ENCODE results near the gene KISS1R.
A peak's percentile ranks its signal among the peaks of the same experiment; 100 is the strongest.

KISS1R gene

GRCh38 chr19:920051-920864 lies 3.1 kb downstream of the KISS1R start:
- no peak overlapping the region for H3K9ac ChIP-seq (ENCODE audit: low read length)
- H3K23ac ChIP-seq (ENCODE audit: low read length) = no peak overlapping the region
- no peak overlapping the region for H3K4ac ChIP-seq (ENCODE audit: low read depth, low read length)
- no peak overlapping the region for H2AK5ac ChIP-seq (ENCODE audit: low read length)
- no peaks in the 10 kb centered on the region for H3K79me2 ChIP-seq (ENCODE audit: control insufficient read depth, insufficient read depth, low read length)
- H2BK15ac ChIP-seq (replicated peaks; ENCODE audit: low read depth) = no peak overlapping the region
- no peak overlapping the region for H4K5ac ChIP-seq (ENCODE audit: low read length)
- H3K79me1 ChIP-seq (ENCODE audit: low read length) = no peaks in the 10 kb centered on the region
- H3K27me3 ChIP-seq (ENCODE audit: insufficient read depth, low read length, poor library complexity) = peaks cover 25% of the 10 kb centered on the region
- no peak overlapping the region for H2BK120ac ChIP-seq (ENCODE audit: low read depth, low read length)
- no peak overlapping the region for H3K4me3 ChIP-seq (ENCODE audit: low read length)
- H3K56ac ChIP-seq (ENCODE audit: low read length) = peak overlapping the region; percentile 64
- no peak overlapping the region for H3K27ac ChIP-seq (ENCODE audit: low read depth, low read length)
- no peak overlapping the region for H3K18ac ChIP-seq (ENCODE audit: low read length)
- no peak overlapping the region for H3K4me2 ChIP-seq (ENCODE audit: low read length)
- no peak for DNase-seq
- H3K36me3 ChIP-seq (ENCODE audit: control insufficient read depth, insufficient read depth, low read length) = no peaks in the 10 kb centered on the region
- H2BK5ac ChIP-seq (ENCODE audit: low read length) = no peak overlapping the region
- no CpG with 5 or more reads among the region's 84 CpGs for WGBS (ENCODE audit: extremely low coverage, insufficient coverage, low lambda C conversion rate)
- no peaks in the 10 kb centered on the region for H3K4me1 ChIP-seq (ENCODE audit: control insufficient read depth, low read depth, low read length)
- H4K8ac ChIP-seq (ENCODE audit: low read depth, low read length) = no peak overlapping the region

- peak; percentile 85 for DNase-seq
- no peaks in the 10 kb centered on the region for H3K4me1 ChIP-seq (ENCODE audit: control insufficient read depth, low read depth, low read length)
- peak overlapping the region; percentile 52 for H3K9ac ChIP-seq (ENCODE audit: low read length)
- H2AK5ac ChIP-seq (ENCODE audit: low read length) = no peak overlapping the region
- peak overlapping the region; percentile 33 for H3K4me2 ChIP-seq (ENCODE audit: low read length)
- WGBS (ENCODE audit: extremely low coverage, insufficient coverage, low lambda C conversion rate) = no CpG with 5 or more reads among the region's 31 CpGs
- no peak overlapping the region for H2BK120ac ChIP-seq (ENCODE audit: low read depth, low read length)
- peaks cover 23% of the 10 kb centered on the region for H3K79me2 ChIP-seq (ENCODE audit: control insufficient read depth, insufficient read depth, low read length)
- no peak overlapping the region for H3K18ac ChIP-seq (ENCODE audit: low read length)
- no peak overlapping the region for H4K8ac ChIP-seq (ENCODE audit: low read depth, low read length)
- H4K5ac ChIP-seq (ENCODE audit: low read length) = no peak overlapping the region
- H3K4ac ChIP-seq (ENCODE audit: low read depth, low read length) = peak overlapping the region; percentile 1
- H3K27ac ChIP-seq (ENCODE audit: low read depth, low read length) = peak overlapping the region; percentile 94
- peak overlapping the region; percentile 86 for H3K56ac ChIP-seq (ENCODE audit: low read length)
- H3K27me3 ChIP-seq (ENCODE audit: insufficient read depth, low read length, poor library complexity) = peaks cover 15% of the 10 kb centered on the region
- H3K4me3 ChIP-seq (ENCODE audit: low read length) = peak overlapping the region; percentile 41
- no peak overlapping the region for H2BK15ac ChIP-seq (replicated peaks; ENCODE audit: low read depth)
- no peak overlapping the region for H3K23ac ChIP-seq (ENCODE audit: low read length)
- peaks cover 5% of the 10 kb centered on the region for H3K79me1 ChIP-seq (ENCODE audit: low read length)
- no peak overlapping the region for H2BK5ac ChIP-seq (ENCODE audit: low read length)
- peaks cover 2% of the 10 kb centered on the region for H3K36me3 ChIP-seq (ENCODE audit: control insufficient read depth, insufficient read depth, low read length)
Measured at GRCh38 chr19:924553-925086, 7.5 kb downstream of the KISS1R start.

GRCh38 chr19:925087-925525 lies 8.0 kb downstream of the KISS1R start:
- H3K4me3 ChIP-seq (ENCODE audit: low read length) = peak overlapping the region; percentile 41
- H2AK5ac ChIP-seq (ENCODE audit: low read length) = no peak overlapping the region
- H3K79me1 ChIP-seq (ENCODE audit: low read length) = peaks cover 5% of the 10 kb centered on the region
- no peak overlapping the region for H2BK5ac ChIP-seq (ENCODE audit: low read length)
- H3K4me1 ChIP-seq (ENCODE audit: control insufficient read depth, low read depth, low read length) = no peaks in the 10 kb centered on the region
- H3K27me3 ChIP-seq (ENCODE audit: insufficient read depth, low read length, poor library complexity) = peaks cover 11% of the 10 kb centered on the region
- WGBS (ENCODE audit: extremely low coverage, insufficient coverage, low lambda C conversion rate) = no CpG with 5 or more reads among the region's 39 CpGs
- peak overlapping the region; percentile 86 for H3K56ac ChIP-seq (ENCODE audit: low read length)
- H4K5ac ChIP-seq (ENCODE audit: low read length) = no peak overlapping the region
- peak overlapping the region; percentile 33 for H3K4me2 ChIP-seq (ENCODE audit: low read length)
- peak overlapping the region; percentile 94 for H3K27ac ChIP-seq (ENCODE audit: low read depth, low read length)
- H3K79me2 ChIP-seq (ENCODE audit: control insufficient read depth, insufficient read depth, low read length) = peaks cover 23% of the 10 kb centered on the region
- H4K8ac ChIP-seq (ENCODE audit: low read depth, low read length) = no peak overlapping the region
- no peak overlapping the region for H3K4ac ChIP-seq (ENCODE audit: low read depth, low read length)
- H2BK120ac ChIP-seq (ENCODE audit: low read depth, low read length) = no peak overlapping the region
- H3K18ac ChIP-seq (ENCODE audit: low read length) = peak overlapping the region; percentile 100
- H3K9ac ChIP-seq (ENCODE audit: low read length) = peak overlapping the region; percentile 52
- no peak overlapping the region for H2BK15ac ChIP-seq (replicated peaks; ENCODE audit: low read depth)
- peaks cover 2% of the 10 kb centered on the region for H3K36me3 ChIP-seq (ENCODE audit: control insufficient read depth, insufficient read depth, low read length)
- H3K23ac ChIP-seq (ENCODE audit: low read length) = no peak overlapping the region
- peak; percentile 72 for DNase-seq

- Histone ChIP-seq H2BK15ac (replicated peaks; ENCODE audit: low read depth) (no peak within 1 kb of the TSS), H3K56ac (ENCODE audit: low read length) (peak within 1 kb of the TSS; percentile 89), H3K79me2 (ENCODE audit: control insufficient read depth, insufficient read depth, low read length) (peaks cover 23% of the 10 kb centered on the region), H2AK5ac (ENCODE audit: low read length) (no peak within 1 kb of the TSS), H3K23ac (ENCODE audit: low read length) (no peak within 1 kb of the TSS), H2BK120ac (ENCODE audit: low read depth, low read length) (peak within 1 kb of the TSS; percentile 96), H3K4me3 (ENCODE audit: low read length) (peak within 1 kb of the TSS; percentile 91), H3K4me1 (ENCODE audit: control insufficient read depth, low read depth, low read length) (no peaks in the 10 kb centered on the region), H3K9ac (ENCODE audit: low read length) (peak within 1 kb of the TSS; percentile 93), H4K5ac (ENCODE audit: low read length) (no peak within 1 kb of the TSS), H3K18ac (ENCODE audit: low read length) (peak within 1 kb of the TSS; percentile 100), H3K27me3 (ENCODE audit: insufficient read depth, low read length, poor library complexity) (peaks cover 5% of the 10 kb centered on the region), H4K8ac (ENCODE audit: low read depth, low read length) (peak within 1 kb of the TSS; percentile 99), H2BK5ac (ENCODE audit: low read length) (peak within 1 kb of the TSS; percentile 45), H3K4ac (ENCODE audit: low read depth, low read length) (peak within 1 kb of the TSS; percentile 99), H3K79me1 (ENCODE audit: low read length) (peaks cover 5% of the 10 kb centered on the region), H3K4me2 (ENCODE audit: low read length) (peak within 1 kb of the TSS; percentile 33), H3K36me3 (ENCODE audit: control insufficient read depth, insufficient read depth, low read length) (peaks cover 2% of the 10 kb centered on the region), H3K27ac (ENCODE audit: low read depth, low read length) (peak within 1 kb of the TSS; percentile 94)
- peak; percentile 96 for DNase-seq
- WGBS (ENCODE audit: extremely low coverage, insufficient coverage, low lambda C conversion rate) = no CpG with 5 or more reads among the region's 97 CpGs
Measured at GRCh38 chr19:925526-926322, 8.6 kb downstream of the KISS1R start, which contains the start of gene ARID3A. Gene ARID3A, plus strand, starts transcription at chr19:926035. Its CDS starts 3,494 bp downstream, at chr19:929529.

- Histone ChIP-seq H3K27ac (ENCODE audit: low read depth, low read length) (peak overlapping the region; percentile 92), H3K27me3 (ENCODE audit: insufficient read depth, low read length, poor library complexity) (peaks cover 1% of the 10 kb centered on the region), H4K8ac (ENCODE audit: low read depth, low read length) (no peak overlapping the region), H3K4me1 (ENCODE audit: control insufficient read depth, low read depth, low read length) (no peaks in the 10 kb centered on the region), H3K79me2 (ENCODE audit: control insufficient read depth, insufficient read depth, low read length) (peaks cover 25% of the 10 kb centered on the region), H3K36me3 (ENCODE audit: control insufficient read depth, insufficient read depth, low read length) (peaks cover 2% of the 10 kb centered on the region), H3K79me1 (ENCODE audit: low read length) (peaks cover 5% of the 10 kb centered on the region), H3K23ac (ENCODE audit: low read length) (no peak overlapping the region), H2BK15ac (replicated peaks; ENCODE audit: low read depth) (no peak overlapping the region), H3K56ac (ENCODE audit: low read length) (peak overlapping the region; percentile 89), H2AK5ac (ENCODE audit: low read length) (no peak overlapping the region), H3K18ac (ENCODE audit: low read length) (peak overlapping the region; percentile 100), H3K9ac (ENCODE audit: low read length) (peak overlapping the region; percentile 93), H3K4ac (ENCODE audit: low read depth, low read length) (peak overlapping the region; percentile 99), H3K4me3 (ENCODE audit: low read length) (peak overlapping the region; percentile 91), H4K5ac (ENCODE audit: low read length) (no peak overlapping the region), H2BK120ac (ENCODE audit: low read depth, low read length) (peak overlapping the region; percentile 96), H2BK5ac (ENCODE audit: low read length) (peak overlapping the region; percentile 45), H3K4me2 (ENCODE audit: low read length) (peak overlapping the region; percentile 31)
- WGBS (ENCODE audit: extremely low coverage, insufficient coverage, low lambda C conversion rate) = no CpG with 5 or more reads among the region's 21 CpGs
- no peak for DNase-seq
Measured at GRCh38 chr19:926323-926588, 9.1 kb downstream of the KISS1R start.

Data from mesendoderm (in vitro differentiated cells).